Heart left ventricle (tissue), 16 donors: ENCODE results near the gene RDH11. TPM values are rescaled to one million over a fixed set of nuclear protein-coding genes. Genes with fewer than 3 reads are reported as not detected.

Experiments used
- ATAC-seq, 4 donors: fragments of 200-7000 bp; cut with Tn5 transposase; one replicate each; pipeline ENCODE4 v1.9.1; 2020 to 2022; ENCODE audit warnings: moderate library complexity in 4 of 4, mild to moderate bottlenecking in 3 of 4, moderate number of reproducible peaks in 1 of 4
- DNase-seq, 5 donors: peaks; one replicate each; pipeline ENCODE4 v3.0.0-alpha.2; 2020
- H3K27ac ChIP-seq, 12 donors: fragments of 200-600 bp; sonication (generic) in 4 of 12; one replicate each; pipeline versions ENCODE4 v1.5.0 to v1.8.0; 2016 to 2022; ENCODE audit warnings: mild to moderate bottlenecking in 2 of 12
- H3K27me3 ChIP-seq, 9 donors: fragments of 200-600 bp; sonication (generic) in 2 of 9; one replicate each; pipeline versions ENCODE4 v1.5.1 to v1.8.0; 2016 to 2022; ENCODE audit warnings: mild to moderate bottlenecking in 3 of 9
- H3K36me3 ChIP-seq, 9 donors: fragments of 200-600 bp; sonication (generic) in 2 of 9; one replicate each; pipeline versions ENCODE4 v1.5.0 to v1.8.0; 2018 to 2022; ENCODE audit warnings: mild to moderate bottlenecking in 2 of 9
- H3K4me1 ChIP-seq, 12 donors: fragments of 200-600 bp; sonication (generic) in 4 of 12; one replicate each; pipeline versions ENCODE4 v1.5.0 to v1.8.0; 2016 to 2022; ENCODE audit warnings: mild to moderate bottlenecking in 3 of 12
- H3K4me3 ChIP-seq, 12 donors: fragments of 200-600 bp; sonication (generic) in 4 of 12; one replicate each; pipeline versions ENCODE4 v1.5.0 to v1.8.0; 2017 to 2022; ENCODE audit warnings: mild to moderate bottlenecking in 9 of 12, moderate library complexity in 4 of 12
- H3K9me3 ChIP-seq, 12 donors: fragments of 200-600 bp; sonication (generic) in 4 of 12; one replicate each; pipeline versions ENCODE4 v1.5.0 to v1.8.0; 2016 to 2022; ENCODE audit warnings: mild to moderate bottlenecking in 1 of 12
- CTCF ChIP-seq, 12 donors: fragments of 200-600 bp; sonication (generic) in 4 of 12; IDR thresholded peaks; one replicate each; pipeline versions ENCODE4 v1.5.0 to v1.8.0; 2018 to 2022; ENCODE audit warnings: antibody characterized with exemption in 12 of 12, mild to moderate bottlenecking in 5 of 12
- POLR2A ChIP-seq, 2 donors: fragments of 450-650 bp; IDR thresholded peaks; one replicate each; pipeline ENCODE4 v1.6.1; 2017; ENCODE audit warnings: antibody characterized with exemption in 2 of 2, mild to moderate bottlenecking in 2 of 2, moderate library complexity in 2 of 2
- WGBS, 4 donors: extraction: QIAGEN DNeasy Blood & Tissue Kit in 2 of 4; methylation state at CpG; one replicate each; pipeline versions ENCODE4 v1.1.5 to v1.1.7; 2013 to 2018; 5-methylcytosine and 5-hydroxymethylcytosine counted together
- intact Hi-C, 10 donors: fragments of 100-400 bp; cut with DNase I; formaldehyde crosslinking; loops; one replicate each; pipeline versions ENCODE4 v1.11.1 to v1.14.2; 2022
- polyA plus RNA-seq, 2 donors: library from polyadenylated mRNA; stranded (reverse); fragments of 200-250 nt; gene quantifications; one replicate each; pipeline ENCODE4 v1.2.3, GENCODE V29; 2013
- total RNA-seq, 9 donors: library from RNA; depleted of rRNA in 2 of 9; stranded (reverse); fragments of >200 nt in 2 of 9; fragmentation: NEBNext Ultra II Directional in 3 of 9; extraction: Animal tissue kit (Norgen Biotek cat#: 25700) in 3 of 9; gene quantifications; one replicate each; pipeline versions ENCODE4 v1.1.0 to v1.2.4, GENCODE V29; 2016 to 2023
- donor health status: ischemic (EF 13 %, LVEDD 7.1; RV severe dilation, severe dysfunction).
- donor health status: healthy with polysubstance abuse.
- donor health status: DM: no; HTN: yes; CAD: no.
- donor health status: DM: no; HTN: no; CAD: no.
- donor health status: ischemic (EF 25% LVEDD 6.9; RV normal size, moderate dysfunction).
- donor health status: ischemic (EF 25% LVEDD 5.7; RV mildly dilated, moderate dysfunction).
- donor health status: healthy.
- donor health status: DM: yes; HTN: yes; CAD: no.
- donor health status: ischemic (EF 35%, LVEDD 5.7; RV mildly dilated, moderate dysfunction).
- donor health status: nonischemic (EF 11% LVEDD 7.7; RV severe dilation, severe dysfunction).
- donor health status: DM: yes; HTN: yes; CAD: no.
- donor health status: PGD.
- donor health status: ischemic (EF 29% LVEDD 5.4; RV normal size, mild dysfunction).
- donor health status: nonischemic (EF 23%, LVEDD 6.1; RV moderate dilation, normal function).

Gene RDH11
- total and polyA plus RNA-seq, 11 donors, result 12.5 to 28.7 (median 17.8) TPM

GRCh38 chr14:67668559-67668958 is 27.0 kb downstream of the RDH11 start:
- no peak for TF ChIP-seq CTCF (IDR thresholded peaks at IDR 0.05)
- TF ChIP-seq POLR2A (IDR thresholded peaks at IDR 0.05), result no peak
- Histone ChIP-seq H3K4me1 (peaks cover 2 to 60% (median 17%) of the 10 kb centered on the region in 12 donors), H3K27me3 (no peaks in the 10 kb centered on the region), H3K27ac (no peak overlapping the region), H3K36me3 (no peaks in the 10 kb centered on the region), H3K9me3 (no peaks in the 10 kb centered on the region), H3K4me3 (no peak overlapping the region)
- ATAC-seq (no peak), DNase-seq (no peak)
- intact Hi-C loops, result loop anchor here in 5 of 10 donors (5.0 kb wide), 3 partner anchors 46 to 66 kb away; partner anchors contain the start of genes ARG2 (in 3 of the 5) and PIGH (in 1 of the 5)

- intact Hi-C loops, result loop anchor here (1.0 to 5.0 kb wide), 5 partner anchors 45 to 65 kb away; partner anchors contain the start of genes ARG2 (in 7 of the 10) and PIGH (in 1 of the 10)
- peaks cover 0 to 49% (median 2%) of the 10 kb centered on the region in 12 donors for H3K4me1 ChIP-seq
- peaks cover 0 to 5% (median 0%) of the 10 kb centered on the region in 9 donors for H3K36me3 ChIP-seq
- 18 to 28% (median 20%) methylated on average over 1 of the region's 1 CpG for WGBS, 4 donors
- no peak for DNase-seq
- no peaks in the 10 kb centered on the region for H3K9me3 ChIP-seq
- no peak overlapping the region for H3K4me3 ChIP-seq
- ATAC-seq, result peak in 3 of 4 donors; percentile 61 to 79 (median 66)
- no peaks in the 10 kb centered on the region for H3K27me3 ChIP-seq
- H3K27ac ChIP-seq, result peak overlapping the region in 1 of 12 donors; percentile 6
- TF ChIP-seq CTCF (IDR thresholded peaks at IDR 0.05) (peak; percentile 37 to 67 (median 56)), POLR2A (IDR thresholded peaks at IDR 0.05) (no peak)
Observed at GRCh38 chr14:67666750-67667449, 28.7 kb downstream of the RDH11 start.

- Histone ChIP-seq H3K36me3 (peaks cover 0 to 14% (median 4%) of the 10 kb centered on the region in 9 donors), H3K4me1 (peaks cover 0 to 42% (median 0%) of the 10 kb centered on the region in 12 donors), H3K27ac (no peak overlapping the region), H3K4me3 (no peak overlapping the region), H3K9me3 (no peaks in the 10 kb centered on the region), H3K27me3 (no peaks in the 10 kb centered on the region)
- WGBS, 4 donors, result 81 to 91% (median 87%) methylated on average over 2 of the region's 2 CpGs
- no peak for ATAC-seq
- TF ChIP-seq POLR2A (IDR thresholded peaks at IDR 0.05) (no peak), CTCF (IDR thresholded peaks at IDR 0.05) (no peak)
- no peak for DNase-seq
- intact Hi-C loops, result loop anchor here in 8 of 10 donors (2.0 to 5.0 kb wide), 5 partner anchors 41 to 64 kb away; partner anchors contain the start of genes ARG2 (in 7 of the 8) and PIGH (in 1 of the 8)
Observed at GRCh38 chr14:67665868-67666267, 29.7 kb downstream of the RDH11 start.

GRCh38 chr14:67663633-67664032 is 31.9 kb downstream of the RDH11 start:
- Histone ChIP-seq H3K27me3 (no peaks in the 10 kb centered on the region), H3K4me1 (peaks cover 0 to 36% (median 0%) of the 10 kb centered on the region in 12 donors), H3K9me3 (no peaks in the 10 kb centered on the region), H3K27ac (no peak overlapping the region), H3K4me3 (no peak overlapping the region), H3K36me3 (peaks cover 0 to 36% (median 25%) of the 10 kb centered on the region in 9 donors)
- DNase-seq (no peak), ATAC-seq (no peak)
- intact Hi-C loops, result loop anchor here in 1 of 10 donors (2.0 kb wide), 1 partner anchor 39 kb away; no protein-coding TSS in a partner anchor
- WGBS, 4 donors, result 85 to 96% (median 93%) methylated on average over 4 of the region's 4 CpGs
- TF ChIP-seq POLR2A (IDR thresholded peaks at IDR 0.05) (no peak), CTCF (IDR thresholded peaks at IDR 0.05) (no peak)
